Germinal center (tissue), 1 donor: ENCODE measurements around the gene SHISA7.
"Not testable (repeated sequence)": the region's sequence is repeated elsewhere in the genome, so short reads cannot be mapped to it uniquely, and the experiment has no call there.

Source experiments
- DNase-seq: peaks from one replicate; pipeline ENCODE4 v3.0.0; 2012; ENCODE audit warnings: mixed read lengths, low spot score

Gene SHISA7

GRCh38 chr19:55446060-55446459 is 3.0 kb upstream of the SHISA7 start:
- no peak for DNase-seq

GRCh38 chr19:55444646-55445045 is 1.5 kb upstream of the SHISA7 start:
- no peak for DNase-seq

GRCh38 chr19:55443824-55444480 is 852 bp upstream of the SHISA7 start:
- DNase-seq = no peak

- DNase-seq = no peak
Measured at GRCh38 chr19:55442372-55442961, 633 bp downstream of the SHISA7 start.

GRCh38 chr19:55441692-55442321 is 1.3 kb downstream of the SHISA7 start:
- no peak for DNase-seq

DNA sequence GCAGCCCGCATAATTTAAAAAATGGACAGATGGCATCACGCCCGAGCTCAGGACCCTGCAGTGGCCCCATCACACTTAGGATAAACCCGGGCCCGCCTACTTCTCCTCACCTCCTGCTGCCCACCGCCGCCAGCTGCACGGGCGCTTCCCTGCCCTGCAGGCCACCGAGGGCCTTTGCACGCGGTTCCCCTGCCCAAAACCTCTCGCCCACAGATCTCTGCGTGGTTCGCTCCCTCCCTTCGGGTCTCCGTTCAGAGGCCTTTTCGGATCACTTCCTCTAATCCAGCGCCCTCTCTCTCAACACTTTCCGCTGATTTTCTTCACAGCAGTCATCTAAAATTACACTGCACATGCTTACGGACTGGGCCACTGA is 1.8 kb downstream of the SHISA7 start:
- peak; percentile 43 for DNase-seq

DNA sequence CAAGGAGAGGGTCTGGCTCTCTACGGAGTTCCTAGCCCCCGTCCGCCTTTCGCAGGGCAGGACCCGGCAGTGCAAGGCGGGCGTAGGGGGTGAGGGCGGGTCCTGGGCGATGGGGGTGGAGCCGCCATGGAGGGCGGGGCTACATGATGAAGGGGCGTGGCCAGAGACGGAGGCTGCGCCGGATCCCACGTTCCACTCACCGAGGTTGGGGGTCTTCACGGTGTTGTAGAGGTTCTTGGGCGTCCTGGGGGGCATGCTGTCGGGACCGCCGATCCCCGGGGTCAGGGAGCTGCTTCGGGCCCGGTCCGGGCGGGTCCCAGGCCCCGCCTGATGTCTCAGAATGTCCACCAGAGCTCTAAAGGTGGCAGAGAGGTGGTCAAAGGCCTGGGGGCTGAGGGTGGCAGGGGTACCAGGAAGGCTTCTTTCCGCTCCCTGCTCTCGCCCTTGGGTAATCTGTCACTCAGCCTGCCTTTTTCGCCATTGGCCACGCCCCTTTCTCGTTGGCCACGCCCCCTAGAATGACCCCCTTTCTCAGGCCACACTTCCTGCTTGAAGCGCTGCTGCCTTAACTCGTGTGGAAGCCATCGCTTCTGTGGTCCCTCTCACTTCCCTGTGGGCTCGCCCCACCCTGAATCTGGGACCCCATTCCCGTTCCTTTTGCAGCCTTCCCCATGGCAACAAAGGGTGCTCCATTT is 2.5 kb downstream of the SHISA7 start:
- DNase-seq = peak; percentile 50

DNA sequence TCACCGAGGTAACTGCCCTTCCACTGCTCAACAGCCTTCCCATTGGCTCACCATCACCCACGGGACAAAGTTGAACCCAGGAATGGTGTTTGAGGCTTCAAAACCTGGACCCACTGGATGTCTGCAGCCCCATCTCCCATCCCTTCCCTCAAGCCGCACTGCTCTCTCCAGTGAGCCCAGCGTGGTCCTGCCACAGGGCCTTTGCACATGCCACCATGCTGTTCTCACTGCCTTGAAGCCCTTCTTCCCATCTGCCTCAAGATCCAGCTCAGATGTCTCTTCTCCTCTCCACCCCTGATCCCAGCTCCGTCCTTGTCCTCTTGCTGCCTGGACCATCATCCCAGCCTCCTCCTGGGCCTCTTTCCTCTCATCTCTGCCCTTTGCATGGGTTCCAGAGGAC is 4.0 kb downstream of the SHISA7 start:
- DNase-seq = no peak

GRCh38 chr19:55437410-55437809 is 5.7 kb downstream of the SHISA7 start:
- no peak for DNase-seq

- no peak for DNase-seq
Measured at GRCh38 chr19:55436847-55437246, 6.3 kb downstream of the SHISA7 start.

- no peak for DNase-seq
Measured at GRCh38 chr19:55435020-55435419, 8.1 kb downstream of the SHISA7 start.

- no peak for DNase-seq
Measured at GRCh38 chr19:55434356-55434919, 8.7 kb downstream of the SHISA7 start.

- no peak for DNase-seq
Measured at GRCh38 chr19:55433292-55433691, 9.8 kb downstream of the SHISA7 start.

DNA sequence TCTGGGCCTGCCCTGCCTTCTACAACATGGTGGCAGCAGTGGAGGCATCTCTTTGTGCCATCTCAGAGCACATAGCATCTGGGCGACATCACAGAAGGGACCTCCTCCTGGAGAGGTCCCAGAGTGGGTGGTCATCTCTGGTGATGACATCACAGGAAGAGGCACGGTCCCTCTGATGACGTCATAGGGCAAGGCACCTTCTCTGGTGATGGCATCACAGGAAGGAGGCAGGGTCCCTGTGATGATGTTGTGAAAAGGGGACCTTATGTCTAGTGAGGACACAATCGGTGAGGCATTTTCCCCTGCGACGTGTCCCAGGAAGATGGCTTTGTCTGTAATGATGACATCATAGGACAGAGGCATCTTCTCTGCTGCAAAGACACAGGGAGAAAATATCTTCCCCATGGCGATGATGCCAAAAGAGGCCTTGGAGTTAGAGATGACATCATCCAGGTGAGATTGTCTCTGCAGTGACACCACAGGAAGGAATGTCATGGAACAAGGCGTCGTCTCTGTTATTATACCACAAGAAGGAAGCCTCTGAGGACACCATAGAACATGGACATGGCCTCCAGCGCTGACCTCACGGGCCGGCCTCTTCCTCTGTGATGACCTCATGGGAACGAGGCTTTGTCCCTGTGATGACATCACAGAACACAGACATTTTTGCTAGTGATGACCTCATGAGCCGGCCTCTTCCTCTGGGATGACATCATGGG is 10.7 kb downstream of the SHISA7 start:
- DNase-seq = no peak

DNA sequence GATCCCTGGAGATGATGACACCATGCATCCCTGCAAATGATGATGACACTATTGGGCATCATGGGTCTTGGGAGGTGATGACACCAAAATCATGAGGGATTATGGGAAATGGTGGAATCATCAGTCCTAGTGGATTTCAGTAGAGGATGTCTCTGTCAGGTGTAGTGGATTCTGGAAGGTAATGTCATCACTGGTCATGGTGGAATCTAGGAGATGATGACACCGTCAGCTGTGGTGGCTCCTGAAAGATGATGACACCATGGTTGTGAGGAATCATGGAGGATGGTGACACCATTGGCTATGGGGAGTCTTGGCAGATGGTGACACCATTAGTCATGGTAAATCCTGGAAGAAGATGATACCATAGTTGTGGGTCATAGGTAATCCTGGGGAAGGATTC is 11.9 kb downstream of the SHISA7 start:
- DNase-seq = no peak

GRCh38 chr19:55426042-55426441 is 17.1 kb downstream of the SHISA7 start:
- DNase-seq = no peak

DNA sequence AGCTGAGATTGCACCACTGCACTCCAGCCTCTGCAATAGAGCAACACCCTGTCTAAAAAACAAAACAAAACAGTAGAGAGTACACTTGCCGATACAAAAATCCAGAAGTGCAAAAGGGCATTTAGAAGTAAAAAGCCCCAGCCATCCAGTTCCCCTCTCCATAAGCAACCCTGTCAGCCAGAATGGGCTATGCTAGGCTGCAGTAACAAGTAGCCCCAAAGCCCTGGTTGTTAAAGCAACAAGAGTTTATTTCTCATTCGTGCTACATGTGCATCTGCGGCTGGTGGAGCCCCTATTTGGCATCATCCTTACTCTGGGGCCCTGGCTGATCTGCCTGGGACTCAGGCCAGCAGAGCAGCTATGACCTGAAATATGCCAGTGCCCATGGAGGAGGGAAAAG is 18.6 kb downstream of the SHISA7 start:
- DNase-seq = no peak

DNA sequence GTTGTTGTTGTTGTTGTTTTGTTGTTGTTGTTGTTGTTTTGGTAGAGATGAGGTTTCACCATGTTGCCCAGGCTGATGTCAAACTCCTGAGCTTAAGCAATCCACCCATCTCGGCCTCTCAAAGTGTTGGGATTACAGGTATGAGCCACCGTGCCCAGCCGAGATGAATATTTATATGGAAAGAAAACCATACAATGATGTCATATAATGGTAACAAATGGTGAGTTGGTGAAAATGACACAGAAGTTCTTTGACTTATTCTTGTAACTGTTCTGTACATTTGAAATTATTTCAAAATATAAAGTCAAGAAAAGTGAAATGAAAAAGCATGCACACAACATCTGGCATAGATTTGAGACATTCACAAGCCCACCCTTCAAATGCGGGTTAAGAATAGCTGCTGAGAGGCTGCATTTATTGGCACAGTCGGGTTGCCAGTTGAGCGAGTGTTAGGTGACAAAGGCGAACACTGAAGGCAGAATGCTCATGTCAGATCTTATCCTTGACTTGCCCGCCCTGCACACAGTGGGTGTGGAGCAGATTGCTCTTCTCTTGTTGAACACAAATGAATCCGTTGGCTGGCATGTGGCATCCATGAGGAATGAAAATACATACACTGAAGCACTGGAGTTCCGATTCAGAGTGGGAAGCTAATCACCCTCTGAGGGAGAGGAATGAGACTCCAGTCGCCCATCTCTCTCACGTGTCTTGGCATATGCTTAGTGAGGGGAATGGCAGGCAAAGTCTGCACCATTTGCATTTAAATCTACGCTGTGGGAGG is 19.7 kb downstream of the SHISA7 start:
- no peak for DNase-seq

DNA sequence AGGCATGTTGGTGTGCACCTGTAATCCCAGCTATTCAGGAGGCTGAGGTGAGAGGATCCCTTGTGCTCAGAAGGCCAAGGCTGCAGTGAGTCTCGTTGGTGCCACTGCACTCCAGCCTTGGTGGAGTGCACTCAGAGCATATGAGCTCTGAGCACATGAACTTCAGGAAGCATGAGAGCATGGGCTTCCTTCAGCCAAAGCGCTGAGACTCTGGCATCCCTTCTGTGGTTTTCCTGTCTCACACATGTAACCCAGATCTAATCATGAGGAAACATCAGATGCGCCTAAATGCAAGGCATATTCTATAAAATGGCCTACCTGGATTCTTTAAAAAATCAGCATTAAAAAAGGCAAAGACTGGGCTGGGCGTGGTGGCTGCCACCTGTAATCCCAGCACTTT is 21.8 kb downstream of the SHISA7 start:
- DNase-seq = not testable (repeated sequence)

DNA sequence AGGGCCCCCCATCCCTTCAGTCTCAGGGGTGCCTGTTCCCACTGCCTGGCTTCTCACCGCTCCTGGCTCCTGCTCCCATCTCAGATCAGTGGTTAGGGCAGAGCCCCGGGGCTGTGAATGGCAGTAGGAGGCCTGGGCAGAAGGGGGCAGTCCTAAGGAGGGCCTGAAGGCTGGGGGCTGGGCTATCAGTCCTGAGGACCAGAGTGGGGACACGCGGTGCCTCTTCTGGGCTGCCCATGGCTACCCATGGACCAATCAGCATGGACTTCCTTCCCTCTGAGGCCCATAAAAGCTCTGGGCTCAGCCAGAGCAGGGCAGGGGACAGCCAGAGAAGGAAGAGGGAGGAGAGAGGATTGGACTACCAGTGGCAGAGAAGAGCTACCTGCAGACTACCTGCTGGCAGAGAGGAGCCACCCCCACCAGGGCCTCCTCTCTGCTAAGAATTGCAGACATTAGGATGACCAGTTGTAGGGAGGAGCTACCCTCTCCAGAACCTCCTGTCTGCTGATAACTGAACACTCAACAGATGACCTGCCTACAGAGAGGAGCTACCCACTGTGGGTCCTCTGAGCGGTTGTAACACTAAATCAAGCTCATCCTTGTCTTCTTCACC is 23.4 kb downstream of the SHISA7 start:
- no peak for DNase-seq

- DNase-seq = no peak
Measured at GRCh38 chr19:55419103-55419502, 24.0 kb downstream of the SHISA7 start.
